Activated CD4-positive, alpha-beta memory T cell treated with anti-CD3 and anti-CD28 coated beads for 36 hours (primary cell): ENCODE measurements around the gene ANGPTL7. TPM values are rescaled to one million over a fixed set of nuclear protein-coding genes. Genes with fewer than 3 reads are reported as not detected.

Experiments used
- CTCF ChIA-PET: fragments of 350-600 bp; sonication (Branson Sonifier 250); formaldehyde crosslinking; loops from one replicate; lab custom pipeline; 2021; ENCODE audit warnings: antibody characterized with exemption, inconsistent platforms; lab: Charles Lee
- POLR2A ChIA-PET: fragments of 350-600 bp; sonication (Branson Sonifier 250); formaldehyde crosslinking; loops from one replicate; lab custom pipeline; 2021; ENCODE audit warnings: antibody characterized with exemption; lab: Charles Lee
- DNase-seq: peaks from one replicate; pipeline ENCODE4 v3.0.0-alpha.2; 2020
- H3K27ac Mint-ChIP-seq: one replicate; pipeline ENCODE4 v1.8.0; 2021; ENCODE audit warnings: mixed read lengths
- H3K27me3 Mint-ChIP-seq: one replicate; pipeline ENCODE4 v1.8.0; 2021; ENCODE audit warnings: mixed read lengths
- H3K36me3 Mint-ChIP-seq: one replicate; pipeline ENCODE4 v1.8.0; 2021; ENCODE audit warnings: mixed read lengths
- H3K4me1 Mint-ChIP-seq: one replicate; pipeline ENCODE4 v1.8.0; 2021; ENCODE audit warnings: low read depth, mixed read lengths
- H3K4me3 Mint-ChIP-seq: one replicate; pipeline ENCODE4 v1.8.0; 2021; ENCODE audit warnings: mild to moderate bottlenecking, mixed read lengths
- H3K9me3 Mint-ChIP-seq: one replicate; pipeline ENCODE4 v1.8.0; 2021; ENCODE audit warnings: mixed read lengths
- intact Hi-C: fragments of 100-400 bp; cut with micrococcal nuclease; formaldehyde crosslinking; loops from one replicate; pipeline ENCODE4 v1.15.1; 2023
- total RNA-seq, 2 experiments: library from RNA; stranded (reverse); gene quantifications; one replicate each; pipeline ENCODE4 v1.2.3, GENCODE V29; 2021

Gene ANGPTL7
- not detected for total RNA-seq

- no peak for DNase-seq
- Mint-ChIP-seq H3K9me3 (no peaks in the 10 kb centered on the region), H3K36me3 (peaks cover 17% of the 10 kb centered on the region), H3K27me3 (no peaks in the 10 kb centered on the region), H3K4me3 (no peak within 1 kb of the TSS), H3K27ac (no peak within 1 kb of the TSS), H3K4me1 (no peaks in the 10 kb centered on the region)
- ChIA-PET CTCF (no interaction called here), POLR2A (no interaction called here)
- intact Hi-C loops = no loop called here
These were observed at the start of gene ANGPTL7 for GRCh38 chr1:11188858-11189451. TSS of gene ANGPTL7 (plus strand) at chr1:11189355. CDS start at chr1:11189580, 225 bp downstream.

GRCh38 chr1:11142618-11143391 is 46.4 kb upstream of the ANGPTL7 start:
- Mint-ChIP-seq H3K4me3 (no peak overlapping the region), H3K36me3 (peaks cover 35% of the 10 kb centered on the region), H3K27ac (peak overlapping the region; percentile 11)

GRCh38 chr1:11143401-11143800 is 45.8 kb upstream of the ANGPTL7 start:
- ChIA-PET CTCF (interaction anchor here (1.4 kb wide), 1 partner anchor 105 kb away, joined by 4 read pairs; no protein-coding TSS in a partner anchor), POLR2A (no interaction called here)
- Mint-ChIP-seq H3K9me3 (no peaks in the 10 kb centered on the region), H3K4me1 (peaks cover 18% of the 10 kb centered on the region), H3K36me3 (peaks cover 34% of the 10 kb centered on the region), H3K27me3 (no peaks in the 10 kb centered on the region), H3K4me3 (no peak overlapping the region), H3K27ac (peak overlapping the region; percentile 66)
- intact Hi-C loops = loop anchor here (5.0 kb wide), 1 partner anchor 46 kb away; the partner anchor contains the start of gene EXOSC10
- no peak for DNase-seq

More at GRCh38 chr1:11142618-11143391, 46.4 kb upstream of the ANGPTL7 start:
- Mint-ChIP-seq H3K9me3 (no peaks in the 10 kb centered on the region), H3K27me3 (no peaks in the 10 kb centered on the region), H3K4me1 (peaks cover 18% of the 10 kb centered on the region)
- POLR2A ChIA-PET = no interaction called here
- DNase-seq = no peak
- intact Hi-C loops = loop anchor here (5.0 kb wide), 1 partner anchor 46 kb away; the partner anchor contains the start of gene EXOSC10
- CTCF ChIA-PET = no interaction called here

- Mint-ChIP-seq H3K27me3 (no peaks in the 10 kb centered on the region), H3K4me1 (peaks cover 18% of the 10 kb centered on the region), H3K9me3 (no peaks in the 10 kb centered on the region), H3K27ac (peak overlapping the region; percentile 66), H3K36me3 (peaks cover 30% of the 10 kb centered on the region), H3K4me3 (no peak overlapping the region)
- CTCF ChIA-PET = interaction anchor here (1.3 to 1.4 kb wide), 2 partner anchors 106 to 107 kb away, joined by 4 read pairs; no protein-coding TSS in a partner anchor
- intact Hi-C loops = loop anchor here (5.0 kb wide), 1 partner anchor 47 kb away; the partner anchor contains the start of gene EXOSC10
- peak; percentile 16 for DNase-seq
- POLR2A ChIA-PET = no interaction called here
These were observed 45.2 kb upstream of the ANGPTL7 start for GRCh38 chr1:11143907-11144306.

- Mint-ChIP-seq H3K9me3 (no peaks in the 10 kb centered on the region), H3K36me3 (peaks cover 29% of the 10 kb centered on the region), H3K27me3 (no peaks in the 10 kb centered on the region), H3K4me3 (no peak overlapping the region), H3K4me1 (peaks cover 18% of the 10 kb centered on the region), H3K27ac (no peak overlapping the region)
- DNase-seq = no peak
- POLR2A ChIA-PET = no interaction called here
- intact Hi-C loops = loop anchor here (5.0 kb wide), 1 partner anchor 47 kb away; the partner anchor contains the start of gene EXOSC10
- CTCF ChIA-PET = interaction anchor here (1.3 to 1.4 kb wide), 2 partner anchors 107 to 108 kb away, joined by 4 read pairs; no protein-coding TSS in a partner anchor
These were observed 44.4 kb upstream of the ANGPTL7 start for GRCh38 chr1:11144570-11145256.

- intact Hi-C loops = no loop called here
- Mint-ChIP-seq H3K4me1 (peaks cover 18% of the 10 kb centered on the region), H3K27me3 (no peaks in the 10 kb centered on the region), H3K9me3 (no peaks in the 10 kb centered on the region), H3K27ac (no peak overlapping the region), H3K4me3 (no peak overlapping the region), H3K36me3 (peaks cover 29% of the 10 kb centered on the region)
- POLR2A ChIA-PET = no interaction called here
- CTCF ChIA-PET = interaction anchor here (2.3 kb wide), 1 partner anchor 108 kb away, joined by 9 read pairs; no protein-coding TSS in a partner anchor
- no peak for DNase-seq
These were observed 43.4 kb upstream of the ANGPTL7 start for GRCh38 chr1:11145741-11146140.

- no peak for DNase-seq
- Mint-ChIP-seq H3K27ac (no peak overlapping the region), H3K27me3 (no peaks in the 10 kb centered on the region), H3K36me3 (peaks cover 33% of the 10 kb centered on the region), H3K4me3 (no peak overlapping the region), H3K9me3 (no peaks in the 10 kb centered on the region), H3K4me1 (peaks cover 18% of the 10 kb centered on the region)
- ChIA-PET POLR2A (no interaction called here), CTCF (interaction anchor here (1.2 to 2.3 kb wide), 2 partner anchors 110 to 499 kb away, joined by 3 to 9 read pairs; no protein-coding TSS in a partner anchor)
- intact Hi-C loops = no loop called here
These were observed 41.9 kb upstream of the ANGPTL7 start for GRCh38 chr1:11147197-11147770.

- Mint-ChIP-seq H3K9me3 (no peaks in the 10 kb centered on the region), H3K4me1 (no peaks in the 10 kb centered on the region), H3K4me3 (no peak overlapping the region), H3K27me3 (no peaks in the 10 kb centered on the region), H3K36me3 (peaks cover 27% of the 10 kb centered on the region), H3K27ac (no peak overlapping the region)
- ChIA-PET POLR2A (no interaction called here), CTCF (no interaction called here)
- DNase-seq = no peak
- intact Hi-C loops = no loop called here
These were observed 38.8 kb upstream of the ANGPTL7 start for GRCh38 chr1:11150326-11150725.

GRCh38 chr1:11151114-11151513 is 38.0 kb upstream of the ANGPTL7 start:
- no peaks in the 10 kb centered on the region for H3K27me3 Mint-ChIP-seq
- no peak overlapping the region for H3K4me3 Mint-ChIP-seq
- DNase-seq = no peak
- H3K9me3 Mint-ChIP-seq = no peaks in the 10 kb centered on the region
- H3K27ac Mint-ChIP-seq = no peak overlapping the region
- ChIA-PET POLR2A (no interaction called here), CTCF (no interaction called here)
- peaks cover 24% of the 10 kb centered on the region for H3K36me3 Mint-ChIP-seq
- intact Hi-C loops = no loop called here
- no peaks in the 10 kb centered on the region for H3K4me1 Mint-ChIP-seq

- no peaks in the 10 kb centered on the region for H3K9me3 Mint-ChIP-seq
- CTCF ChIA-PET = no interaction called here
- no peaks in the 10 kb centered on the region for H3K27me3 Mint-ChIP-seq
- H3K36me3 Mint-ChIP-seq = peaks cover 29% of the 10 kb centered on the region
- no peak overlapping the region for H3K4me3 Mint-ChIP-seq
- DNase-seq = no peak
- intact Hi-C loops = no loop called here
- H3K4me1 Mint-ChIP-seq = peaks cover 7% of the 10 kb centered on the region
- no peak overlapping the region for H3K27ac Mint-ChIP-seq
- POLR2A ChIA-PET = no interaction called here
These were observed 37.1 kb upstream of the ANGPTL7 start for GRCh38 chr1:11151826-11152612.

- Mint-ChIP-seq H3K4me1 (peaks cover 15% of the 10 kb centered on the region), H3K27me3 (no peaks in the 10 kb centered on the region), H3K9me3 (no peaks in the 10 kb centered on the region), H3K36me3 (peaks cover 30% of the 10 kb centered on the region), H3K4me3 (no peak overlapping the region), H3K27ac (no peak overlapping the region)
- intact Hi-C loops = no loop called here
- ChIA-PET POLR2A (no interaction called here), CTCF (interaction anchor here (0.6 kb wide), 1 partner anchor 117 kb away, joined by 6 read pairs; no protein-coding TSS in a partner anchor)
- no peak for DNase-seq
These were observed 36.4 kb upstream of the ANGPTL7 start for GRCh38 chr1:11152755-11153154.
